Upper lobe of right lung (tissue), 1 donor: ENCODE data around the gene ZMYM5. TPM values are rescaled to one million over a fixed set of nuclear protein-coding genes. Genes with fewer than 3 reads are reported as not detected.
A peak's percentile ranks its signal among the peaks of the same experiment; 100 is the strongest.

ENCODE experiments used
- ATAC-seq: fragments of 200-7000 bp; cut with Tn5 transposase; one replicate; pipeline ENCODE4 v1.9.1; 2020; ENCODE audit warnings: mild to moderate bottlenecking, moderate library complexity
- DNase-seq: peaks from one replicate; pipeline ENCODE4 v3.0.0-alpha.2; 2020
- H3K27ac ChIP-seq: fragments of 200-600 bp; one replicate; pipeline ENCODE4 v1.8.0; 2022
- H3K27me3 ChIP-seq: fragments of 200-600 bp; one replicate; pipeline ENCODE4 v1.8.0; 2022; ENCODE audit warnings: mild to moderate bottlenecking
- H3K36me3 ChIP-seq: fragments of 200-600 bp; one replicate; pipeline ENCODE4 v1.8.0; 2022
- H3K4me1 ChIP-seq: fragments of 200-600 bp; one replicate; pipeline ENCODE4 v1.8.0; 2022
- H3K4me3 ChIP-seq: fragments of 200-600 bp; one replicate; pipeline ENCODE4 v1.8.0; 2022; ENCODE audit warnings: mild to moderate bottlenecking
- H3K9me3 ChIP-seq: fragments of 200-600 bp; one replicate; pipeline ENCODE4 v1.8.0; 2022
- intact Hi-C: fragments of 100-400 bp; cut with DNase I; formaldehyde crosslinking; loops from one replicate; pipeline ENCODE4 v1.11.0; 2022
- total RNA-seq: library from RNA; stranded (reverse); fragmentation: NEBNext Ultra II Directional; extraction: Animal tissue kit (Norgen Biotek cat#: 25700); gene quantifications from one replicate; pipeline ENCODE4 v1.2.1, GENCODE V29; 2021
- TF ChIP-seq, protein P1 (sequence below): fragments of 200-600 bp; IDR thresholded peaks from one replicate; pipeline ENCODE4 v1.8.0; 2022; ENCODE audit warnings: antibody characterized with exemption
- donor health status: DM: no; HTN: yes; CAD: no; lungs with severe emphysema.

ZMYM5 gene
- total RNA-seq, 1 donor from 2014 or later, result 11.8 TPM

DNA sequence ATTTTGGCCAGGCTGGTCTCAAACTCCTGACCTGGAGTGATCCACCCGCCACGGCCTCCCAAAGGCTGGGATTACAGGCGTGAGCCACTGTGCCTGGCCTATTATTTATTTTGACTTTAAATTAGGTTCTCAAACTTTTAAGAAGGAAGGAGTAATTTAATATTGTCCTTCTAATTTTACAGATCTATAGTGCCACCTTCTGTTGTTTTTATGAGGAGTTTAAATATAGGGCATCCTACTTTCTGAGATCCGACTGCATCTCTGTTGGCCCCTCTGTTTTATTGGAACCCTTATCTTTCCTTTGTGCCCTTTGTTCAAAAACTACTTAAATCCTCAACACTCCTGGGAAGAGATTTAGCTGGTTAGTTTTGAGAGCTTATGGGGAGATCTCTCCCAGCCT lies 25.4 kb upstream of the ZMYM5 start:
- no peaks in the 10 kb centered on the region for H3K36me3 ChIP-seq
- TF ChIP-seq, protein P1, sequence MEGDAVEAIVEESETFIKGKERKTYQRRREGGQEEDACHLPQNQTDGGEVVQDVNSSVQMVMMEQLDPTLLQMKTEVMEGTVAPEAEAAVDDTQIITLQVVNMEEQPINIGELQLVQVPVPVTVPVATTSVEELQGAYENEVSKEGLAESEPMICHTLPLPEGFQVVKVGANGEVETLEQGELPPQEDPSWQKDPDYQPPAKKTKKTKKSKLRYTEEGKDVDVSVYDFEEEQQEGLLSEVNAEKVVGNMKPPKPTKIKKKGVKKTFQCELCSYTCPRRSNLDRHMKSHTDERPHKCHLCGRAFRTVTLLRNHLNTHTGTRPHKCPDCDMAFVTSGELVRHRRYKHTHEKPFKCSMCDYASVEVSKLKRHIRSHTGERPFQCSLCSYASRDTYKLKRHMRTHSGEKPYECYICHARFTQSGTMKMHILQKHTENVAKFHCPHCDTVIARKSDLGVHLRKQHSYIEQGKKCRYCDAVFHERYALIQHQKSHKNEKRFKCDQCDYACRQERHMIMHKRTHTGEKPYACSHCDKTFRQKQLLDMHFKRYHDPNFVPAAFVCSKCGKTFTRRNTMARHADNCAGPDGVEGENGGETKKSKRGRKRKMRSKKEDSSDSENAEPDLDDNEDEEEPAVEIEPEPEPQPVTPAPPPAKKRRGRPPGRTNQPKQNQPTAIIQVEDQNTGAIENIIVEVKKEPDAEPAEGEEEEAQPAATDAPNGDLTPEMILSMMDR, result peak; percentile 20
- H3K4me1 ChIP-seq, result no peaks in the 10 kb centered on the region
- ATAC-seq, result no peak
- intact Hi-C loops, result no loop called here
- no peak for DNase-seq
- no peak overlapping the region for H3K27ac ChIP-seq
- H3K9me3 ChIP-seq, result no peaks in the 10 kb centered on the region
- H3K27me3 ChIP-seq, result no peaks in the 10 kb centered on the region
- no peak overlapping the region for H3K4me3 ChIP-seq

DNA sequence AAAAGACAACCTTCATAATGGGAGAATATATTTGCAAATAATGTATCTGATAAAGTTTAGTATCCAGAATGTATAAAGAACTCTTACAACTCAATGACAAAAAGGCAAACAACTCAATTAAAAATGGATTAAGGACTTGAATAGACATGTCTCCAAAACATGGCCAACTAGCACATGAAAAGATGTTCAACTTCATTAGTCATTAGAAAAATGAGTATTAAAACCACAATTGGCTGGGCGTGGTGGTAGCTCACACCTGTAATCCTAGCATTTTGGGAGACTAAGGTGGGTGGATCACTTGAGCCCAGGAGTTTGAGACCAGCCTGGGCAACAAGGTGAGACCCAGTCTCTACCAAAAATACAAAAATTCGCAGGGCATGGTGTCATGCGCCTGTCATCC lies 18.8 kb upstream of the ZMYM5 start:
- intact Hi-C loops, result no loop called here
- ATAC-seq (no peak), DNase-seq (no peak)
- H3K9me3 ChIP-seq, result no peaks in the 10 kb centered on the region
- H3K4me3 ChIP-seq, result no peak overlapping the region
- TF ChIP-seq, protein P1, result no peak
- H3K4me1 ChIP-seq, result no peaks in the 10 kb centered on the region
- H3K27me3 ChIP-seq, result no peaks in the 10 kb centered on the region
- no peak overlapping the region for H3K27ac ChIP-seq
- H3K36me3 ChIP-seq, result no peaks in the 10 kb centered on the region

DNA sequence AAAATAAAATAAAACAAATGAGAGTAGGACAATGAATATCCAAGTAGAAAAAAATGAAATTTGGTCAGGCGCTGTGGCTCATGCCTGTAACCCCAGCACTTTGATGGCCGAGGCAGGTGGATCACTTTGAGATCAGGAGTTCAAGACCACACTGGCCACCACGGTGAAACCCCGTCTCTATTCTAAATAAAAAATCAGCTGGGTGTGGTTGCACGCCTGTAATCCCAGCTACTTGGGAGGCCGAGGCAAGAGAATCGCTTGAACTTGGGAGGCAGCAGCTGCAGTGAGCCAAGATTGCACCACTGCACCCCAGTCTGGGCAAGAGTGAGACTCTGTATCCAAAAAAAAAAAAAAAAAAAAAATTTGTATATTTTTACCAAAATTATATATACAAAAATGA lies 18.2 kb upstream of the ZMYM5 start:
- no peak overlapping the region for H3K27ac ChIP-seq
- H3K9me3 ChIP-seq, result no peaks in the 10 kb centered on the region
- no peak overlapping the region for H3K4me3 ChIP-seq
- H3K4me1 ChIP-seq, result no peaks in the 10 kb centered on the region
- TF ChIP-seq, protein P1, result no peak
- no peak for DNase-seq
- intact Hi-C loops, result no loop called here
- H3K27me3 ChIP-seq, result no peaks in the 10 kb centered on the region
- no peaks in the 10 kb centered on the region for H3K36me3 ChIP-seq
- no peak for ATAC-seq

DNA sequence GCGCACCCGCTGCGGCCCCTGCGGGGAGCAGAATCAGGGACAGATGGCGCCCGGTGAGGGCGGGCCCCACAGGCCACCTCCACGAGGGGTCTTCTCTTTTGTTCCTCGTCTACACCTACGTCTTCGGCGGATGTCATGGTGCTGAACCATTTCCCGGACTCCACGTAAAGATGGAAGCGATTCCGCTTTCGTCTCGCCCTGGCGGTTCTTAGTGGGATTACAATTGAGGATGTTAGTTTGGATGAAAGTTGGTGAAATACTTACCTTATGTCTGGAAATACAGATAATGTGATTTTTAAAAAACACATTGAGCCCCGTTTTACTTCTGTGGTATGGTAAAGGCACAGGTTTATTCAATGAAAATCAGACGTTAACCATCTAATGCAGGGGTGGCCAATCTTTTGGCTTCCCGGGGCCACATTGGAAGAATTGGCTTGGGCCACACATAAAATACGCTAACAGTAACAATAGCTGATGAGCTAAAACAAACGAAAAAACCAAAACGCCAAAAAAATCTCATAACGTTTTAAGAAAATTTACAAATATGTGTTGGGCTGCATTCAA lies 1.4 kb upstream of the ZMYM5 start:
- peak overlapping the region; percentile 94 for H3K4me3 ChIP-seq
- peak; percentile 19 for ATAC-seq
- TF ChIP-seq, protein P1, result peak; percentile 72
- DNase-seq, result no peak
- no peaks in the 10 kb centered on the region for H3K27me3 ChIP-seq
- peak overlapping the region; percentile 99 for H3K27ac ChIP-seq
- H3K36me3 ChIP-seq, result no peaks in the 10 kb centered on the region
- intact Hi-C loops, result no loop called here
- H3K4me1 ChIP-seq, result peaks cover 14% of the 10 kb centered on the region
- H3K9me3 ChIP-seq, result no peaks in the 10 kb centered on the region

DNA sequence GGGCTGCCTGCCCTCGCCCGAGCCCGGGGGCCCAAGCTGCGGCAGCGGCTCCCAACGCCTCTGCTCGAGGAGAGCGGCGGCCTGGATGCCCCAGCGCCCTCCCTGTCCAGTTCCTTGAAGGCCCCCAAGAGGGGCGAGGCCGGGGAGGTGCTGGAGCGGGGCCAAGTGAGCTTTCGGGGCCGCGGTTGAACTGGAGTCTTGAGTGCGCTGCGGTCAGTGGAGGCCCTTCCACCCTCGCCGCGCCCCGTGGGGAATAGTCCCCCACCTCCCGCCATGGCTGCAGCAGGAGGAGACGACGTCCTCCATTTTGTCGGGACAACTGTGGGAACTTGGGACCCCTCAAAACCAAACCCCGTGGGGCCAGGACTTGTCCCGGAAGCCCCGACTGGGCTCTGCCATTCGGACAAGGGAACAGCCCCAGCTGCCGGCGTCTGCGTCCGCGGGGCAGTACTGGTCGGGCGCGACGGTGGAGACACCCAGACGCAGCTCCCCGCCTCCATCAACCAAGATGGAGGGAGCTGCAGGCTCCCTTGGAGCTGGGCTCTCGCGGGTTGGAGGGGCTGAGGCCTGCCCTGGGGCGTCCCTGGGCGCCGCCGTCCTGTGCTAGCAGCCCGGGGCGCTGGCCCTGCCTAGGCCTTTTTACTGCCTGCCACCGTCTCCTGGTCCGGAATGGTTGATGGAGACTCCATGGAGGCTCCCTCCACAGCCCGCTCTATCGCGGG lies 736 bp upstream of the ZMYM5 start:
- H3K9me3 ChIP-seq, result no peaks in the 10 kb centered on the region
- intact Hi-C loops, result no loop called here
- H3K27ac ChIP-seq, result peak overlapping the region; percentile 99
- DNase-seq (peak; percentile 92), ATAC-seq (peak; percentile 52)
- H3K36me3 ChIP-seq, result peaks cover 4% of the 10 kb centered on the region
- no peaks in the 10 kb centered on the region for H3K27me3 ChIP-seq
- H3K4me3 ChIP-seq, result peak overlapping the region; percentile 94
- TF ChIP-seq, protein P1, result no peak
- peaks cover 14% of the 10 kb centered on the region for H3K4me1 ChIP-seq
